ENCODE measurements around the gene RBMS3.
"Not testable (repeated sequence)": the region's sequence is repeated elsewhere in the genome, so short reads cannot be mapped to it uniquely, and the experiment has no call there.

Gene RBMS3

DNA sequence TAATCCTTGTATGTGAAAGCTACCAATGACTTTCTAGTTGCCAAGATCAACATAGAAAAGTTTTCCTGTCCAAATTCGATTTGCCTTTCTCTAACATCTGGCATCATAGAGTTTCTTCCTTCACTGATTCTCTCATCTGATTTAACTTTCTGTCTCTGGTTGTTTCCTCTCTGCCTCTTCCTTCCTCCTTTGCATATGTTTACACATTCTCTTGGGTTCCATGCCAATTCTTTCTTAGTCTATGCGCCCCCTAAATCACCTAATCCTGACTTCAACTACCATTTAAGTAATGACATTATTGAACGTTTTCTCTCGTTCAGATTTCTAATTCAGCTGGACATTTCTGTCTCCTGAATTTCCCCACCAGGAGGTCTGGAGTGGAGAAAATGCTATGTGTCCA lies 763.6 kb downstream of the RBMS3 start:
- peaks cover 25% of the 10 kb centered on the region for H3K4me1 ChIP-seq
- no peak overlapping the region for H3K9ac ChIP-seq
- TF ChIP-seq Cebpa-rat (IDR thresholded peaks at IDR 0.05), result no peak
- peaks cover under 1% of the 10 kb centered on the region; the same call in 1 of the 2 replicates for H3K9me3 ChIP-seq
- H3K27me3 ChIP-seq, result no peaks in the 10 kb centered on the region
- H3K27ac ChIP-seq, result no peak overlapping the region
- H4K20me1 ChIP-seq, result no peaks in the 10 kb centered on the region
- H3K4me3 ChIP-seq, result no peak overlapping the region
- H3K36me3 ChIP-seq, result no peaks in the 10 kb centered on the region
- peak overlapping the region; percentile 42 for H3K4me2 ChIP-seq

DNA sequence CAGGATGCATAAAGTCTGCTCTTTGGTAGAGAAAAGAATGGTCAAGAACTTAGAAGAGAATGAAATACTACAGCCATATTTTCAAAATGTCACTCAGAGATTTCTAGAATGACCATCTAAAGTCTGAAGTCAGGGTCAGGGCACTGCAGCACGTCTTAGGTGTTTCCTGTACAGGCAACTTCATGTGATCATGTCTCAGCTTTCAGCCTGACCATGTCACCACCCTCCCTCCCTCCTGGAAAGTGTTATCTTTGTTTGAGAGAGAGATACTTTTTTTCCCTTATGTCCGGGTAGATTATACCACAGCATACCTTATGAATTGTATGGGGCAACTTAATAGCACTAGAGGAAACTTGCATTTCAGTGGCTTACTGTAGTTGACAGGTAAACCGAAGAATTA lies 767.6 kb downstream of the RBMS3 start:
- no peaks in the 10 kb centered on the region for H4K20me1 ChIP-seq
- H3K4me3 ChIP-seq, result no peak overlapping the region
- no peak overlapping the region for H3K27ac ChIP-seq
- TF ChIP-seq Cebpa-rat (IDR thresholded peaks at IDR 0.05), result no peak
- H3K4me1 ChIP-seq, result peaks cover 15% of the 10 kb centered on the region
- no peak overlapping the region for H3K9ac ChIP-seq
- H3K27me3 ChIP-seq, result no peaks in the 10 kb centered on the region
- no peak overlapping the region for H3K4me2 ChIP-seq
- H3K9me3 ChIP-seq, result peaks cover 13% of the 10 kb centered on the region
- no peaks in the 10 kb centered on the region for H3K36me3 ChIP-seq

DNA sequence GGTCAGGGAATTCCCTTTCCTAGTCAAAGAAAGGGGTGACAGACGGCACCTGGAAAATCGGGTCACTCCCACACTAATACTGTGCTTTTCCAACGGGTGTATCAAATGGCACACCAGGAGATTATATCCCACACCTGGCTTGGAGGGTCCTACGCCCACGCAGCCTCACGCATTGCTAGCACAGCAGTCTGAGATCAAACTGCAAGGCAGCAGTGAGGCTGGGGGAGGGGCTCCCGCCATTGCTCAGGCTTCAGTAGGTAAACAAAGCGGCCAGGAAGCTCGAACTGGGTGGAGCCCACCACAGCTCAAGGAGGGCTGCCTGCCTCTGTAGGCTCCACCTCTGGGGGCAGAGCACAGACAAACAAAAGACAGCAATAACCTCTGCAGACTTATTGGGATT lies 769.2 kb downstream of the RBMS3 start:
- not testable (repeated sequence) for H3K4me3 ChIP-seq, H3K4me1 ChIP-seq, H3K27ac ChIP-seq, H3K27me3 ChIP-seq, H3K36me3 ChIP-seq, H3K9ac ChIP-seq, H4K20me1 ChIP-seq, H3K4me2 ChIP-seq
- peaks cover 13% of the 10 kb centered on the region for H3K9me3 ChIP-seq

DNA sequence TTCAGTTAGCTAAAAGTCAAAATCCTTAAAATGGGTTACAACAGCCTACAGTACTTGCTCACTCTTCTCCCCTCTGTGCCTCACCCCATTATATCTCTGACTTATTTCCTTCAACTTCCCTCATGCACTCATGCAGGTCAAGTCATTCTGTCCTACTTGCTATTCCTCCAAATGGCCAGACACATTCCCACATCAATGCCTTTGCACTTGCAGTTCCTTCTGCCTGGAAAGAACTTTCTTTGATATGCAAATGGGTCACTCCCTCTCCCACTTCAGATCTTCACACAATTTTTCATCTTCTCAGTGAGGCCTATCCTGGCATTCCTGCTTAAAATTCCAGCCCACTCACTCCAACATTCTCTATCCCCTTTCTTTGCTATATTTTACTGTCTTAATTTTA lies 778.4 kb downstream of the RBMS3 start:
- no peak for TF ChIP-seq Cebpa-rat (IDR thresholded peaks at IDR 0.05)
- H3K27me3 ChIP-seq, result no peaks in the 10 kb centered on the region
- H3K4me1 ChIP-seq, result no peaks in the 10 kb centered on the region
- no peak overlapping the region for H3K27ac ChIP-seq
- H3K9me3 ChIP-seq, result no peaks in the 10 kb centered on the region
- no peak overlapping the region for H3K4me3 ChIP-seq
- H3K9ac ChIP-seq, result no peak overlapping the region
- H3K36me3 ChIP-seq, result no peaks in the 10 kb centered on the region
- no peaks in the 10 kb centered on the region for H4K20me1 ChIP-seq
- H3K4me2 ChIP-seq, result no peak overlapping the region

All from BLaER1 (cell line).